OCI-LY3 (cell line): ENCODE results near the gene CNIH3.

Experiments
- CTCF ChIP-seq: fragments of 200-600, 300-600 bp; sonication (generic); IDR thresholded peaks from 2 replicates; pipeline ENCODE4 v1.5.1; 2014; ENCODE audit warnings: antibody characterized with exemption, low read length, low read depth
- EZH2phosphoT487 ChIP-seq: fragments of 200-600 bp; shearing (Covaris generic); IDR thresholded peaks from 2 replicates; pipeline ENCODE4 v1.6.1; 2018; ENCODE audit warnings: antibody characterized with exemption, mixed run types, low read depth

- no peak for TF ChIP-seq CTCF
- TF ChIP-seq EZH2phosphoT487, result no peak
Measured at GRCh38 chr1:224617410-224618355, 1.6 kb downstream of the CNIH3 start.
